Measurements from ENCODE around the gene MCU. TPM values are rescaled to one million over a fixed set of nuclear protein-coding genes. Genes with fewer than 3 reads are reported as not detected.
A peak's percentile ranks its signal among the peaks of the same experiment; 100 is the strongest.
"Not testable (repeated sequence)": the region's sequence is repeated elsewhere in the genome, so short reads cannot be mapped to it uniquely, and the experiment has no call there.

Gene MCU, protein sequence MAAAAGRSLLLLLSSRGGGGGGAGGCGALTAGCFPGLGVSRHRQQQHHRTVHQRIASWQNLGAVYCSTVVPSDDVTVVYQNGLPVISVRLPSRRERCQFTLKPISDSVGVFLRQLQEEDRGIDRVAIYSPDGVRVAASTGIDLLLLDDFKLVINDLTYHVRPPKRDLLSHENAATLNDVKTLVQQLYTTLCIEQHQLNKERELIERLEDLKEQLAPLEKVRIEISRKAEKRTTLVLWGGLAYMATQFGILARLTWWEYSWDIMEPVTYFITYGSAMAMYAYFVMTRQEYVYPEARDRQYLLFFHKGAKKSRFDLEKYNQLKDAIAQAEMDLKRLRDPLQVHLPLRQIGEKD
- 7.9 and 11.1 TPM in 2 replicates for total RNA-seq (2014; rRNA removed; shearing (Covaris generic))
- polyA plus RNA-seq (2015; cell fraction: cytosol; rRNA removed) = 8.1 and 13.4 TPM in 2 replicates
- polyA plus RNA-seq (2015; cell fraction: nucleus; rRNA removed) = 18.0 and 18.1 TPM in 2 replicates

DNA sequence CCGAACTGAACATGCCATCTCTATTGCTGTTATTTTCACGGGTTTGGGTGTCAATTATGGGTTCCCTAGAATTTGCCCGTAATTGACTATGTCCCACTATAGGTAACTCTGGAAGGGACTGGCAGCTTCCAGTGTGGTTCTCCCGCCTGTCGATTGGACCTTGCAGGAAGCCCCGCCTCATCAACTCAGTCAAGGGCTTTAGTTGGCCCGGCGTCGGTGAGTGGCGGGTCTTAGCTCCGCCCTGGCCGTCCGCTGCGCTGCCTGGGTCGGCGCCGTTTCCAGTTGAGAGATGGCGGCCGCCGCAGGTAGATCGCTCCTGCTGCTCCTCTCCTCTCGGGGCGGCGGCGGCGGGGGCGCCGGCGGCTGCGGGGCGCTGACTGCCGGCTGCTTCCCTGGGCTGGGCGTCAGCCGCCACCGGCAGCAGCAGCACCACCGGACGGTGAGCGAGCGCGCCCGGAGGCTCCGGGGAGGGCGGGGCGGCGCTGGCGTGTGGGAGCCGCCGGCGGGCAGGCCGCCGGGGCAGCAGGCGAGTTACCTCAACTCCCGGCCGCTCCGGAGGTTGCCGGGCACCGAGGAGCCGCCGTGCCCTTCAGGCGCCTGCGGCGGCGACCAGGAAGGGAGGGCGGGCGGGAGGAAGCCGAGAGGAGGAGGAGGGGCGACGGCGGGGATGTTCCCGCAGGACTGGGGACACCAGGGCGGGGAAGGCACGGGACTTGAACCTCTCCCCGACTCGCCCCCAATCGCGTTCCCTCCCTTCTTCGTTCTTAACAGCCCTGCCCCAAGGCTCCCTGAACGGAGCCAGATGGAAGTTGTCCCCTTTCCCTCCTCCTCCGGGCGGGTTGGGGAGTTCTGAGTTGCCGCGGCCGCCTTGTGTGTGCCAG lies at the start of gene MCU:
Gene MCU (plus strand): TSS at position 281 of the 881 bp plus-strand sequence. CDS start 9 bp downstream, at position 290.
- in situ Hi-C loops (cut with HindIII; ENCODE audit: low pct_unique_long_range_greater_than_20kb, low sequenced_read_pairs) = loop anchor here (25.0 kb wide), 1 partner anchor 205 kb away; no protein-coding TSS in a partner anchor
- DNase-seq (ENCODE audit: low read depth, low spot score) = peak; percentile 90

- in situ Hi-C loops (cut with HindIII; ENCODE audit: low pct_unique_long_range_greater_than_20kb, low sequenced_read_pairs) = no loop called here
- no peak for DNase-seq (ENCODE audit: low read depth, low spot score)
These were observed 49.6 kb upstream of the MCU start for GRCh38 chr10:72642318-72642717.

DNA sequence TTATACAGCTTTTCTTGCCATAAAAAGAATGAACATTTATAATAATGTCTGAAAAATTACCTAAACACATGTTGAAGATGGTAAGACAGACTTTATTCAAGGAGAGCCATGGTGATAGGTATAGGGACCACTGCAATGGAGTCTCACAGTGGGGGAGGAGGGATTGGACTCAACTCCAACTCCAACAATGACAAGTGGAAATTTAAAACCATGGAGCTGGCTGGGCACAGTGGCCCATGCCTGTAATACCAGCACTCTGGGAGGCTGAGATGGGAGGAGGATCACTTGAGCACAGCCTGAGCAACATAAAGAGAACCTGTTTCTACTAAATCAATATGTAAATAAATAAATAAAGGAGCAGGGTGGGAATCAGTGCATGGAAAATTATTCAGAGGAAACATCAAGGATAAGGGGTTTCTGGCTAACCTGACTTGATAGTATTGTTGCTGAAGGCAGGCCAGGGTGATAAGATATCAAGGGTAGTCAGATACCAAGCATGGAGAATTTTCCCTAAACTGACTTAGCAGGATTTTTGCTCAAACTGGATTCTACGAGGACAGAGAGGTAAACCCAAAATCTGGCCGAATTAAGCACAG lies 46.6 kb upstream of the MCU start:
- in situ Hi-C loops (cut with HindIII; ENCODE audit: low pct_unique_long_range_greater_than_20kb, low sequenced_read_pairs) = no loop called here
- DNase-seq (ENCODE audit: low read depth, low spot score) = no peak

DNA sequence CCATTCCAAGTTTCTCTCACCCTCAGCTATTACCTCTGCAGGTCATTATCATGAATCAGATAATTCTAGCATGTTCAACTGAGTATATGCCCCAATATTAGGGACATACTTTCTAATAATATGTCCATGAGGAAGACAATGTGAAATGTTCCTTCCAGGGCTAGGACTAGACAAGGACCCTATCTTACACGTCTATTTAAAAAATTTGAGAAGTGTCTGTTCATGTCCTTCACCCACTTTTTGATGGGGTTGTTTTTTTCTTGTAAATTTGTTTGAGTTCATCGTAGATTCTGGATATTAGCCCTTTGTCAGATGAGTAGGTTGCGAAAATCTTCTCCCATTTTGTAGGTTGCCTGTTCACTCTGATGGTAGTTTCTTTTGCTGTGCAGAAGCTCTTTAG lies 45.0 kb upstream of the MCU start:
- in situ Hi-C loops (cut with HindIII; ENCODE audit: low pct_unique_long_range_greater_than_20kb, low sequenced_read_pairs); DNase-seq (ENCODE audit: low read depth, low spot score): not testable (repeated sequence)

DNA sequence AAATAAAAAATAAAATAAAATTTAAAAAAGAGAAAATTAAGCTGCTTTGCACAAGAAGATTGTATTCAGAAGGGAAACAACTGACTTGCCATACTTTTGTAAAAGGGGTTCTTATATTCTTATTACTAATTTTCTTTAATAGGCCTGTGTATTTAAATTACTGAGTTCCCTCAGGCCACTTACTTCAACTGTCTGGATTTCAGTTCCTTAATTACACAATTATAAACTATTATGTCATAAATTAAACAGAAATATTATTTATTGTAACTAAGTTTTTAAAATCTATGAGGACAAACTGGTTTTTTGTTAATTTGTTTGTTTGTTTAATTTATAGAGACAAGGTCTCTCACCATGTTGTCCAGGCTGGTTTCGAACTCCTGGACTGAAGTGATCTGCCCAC lies 43.6 kb upstream of the MCU start:
- in situ Hi-C loops (cut with HindIII; ENCODE audit: low pct_unique_long_range_greater_than_20kb, low sequenced_read_pairs) = no loop called here
- DNase-seq (ENCODE audit: low read depth, low spot score) = no peak

DNA sequence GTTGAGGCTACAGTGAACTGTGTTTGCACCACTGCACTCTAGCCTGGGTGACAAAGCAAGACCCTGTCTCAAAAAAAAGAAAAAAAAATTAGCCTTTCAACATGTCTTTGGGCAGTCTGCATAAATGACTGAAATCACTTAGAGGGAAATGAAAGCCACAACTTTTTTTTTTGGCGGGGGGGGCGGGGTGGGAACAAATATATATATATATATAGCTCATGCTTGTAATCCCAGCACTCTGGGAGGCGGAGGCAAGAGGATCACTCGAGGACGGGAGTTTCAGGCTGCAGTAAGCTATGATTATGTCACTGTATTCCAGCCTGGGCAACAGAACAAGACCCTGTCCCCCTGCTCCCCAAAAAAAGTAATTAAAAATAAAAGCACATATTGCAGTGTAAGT lies 42.7 kb upstream of the MCU start:
- no peak for DNase-seq (ENCODE audit: low read depth, low spot score)
- in situ Hi-C loops (cut with HindIII; ENCODE audit: low pct_unique_long_range_greater_than_20kb, low sequenced_read_pairs) = no loop called here

DNA sequence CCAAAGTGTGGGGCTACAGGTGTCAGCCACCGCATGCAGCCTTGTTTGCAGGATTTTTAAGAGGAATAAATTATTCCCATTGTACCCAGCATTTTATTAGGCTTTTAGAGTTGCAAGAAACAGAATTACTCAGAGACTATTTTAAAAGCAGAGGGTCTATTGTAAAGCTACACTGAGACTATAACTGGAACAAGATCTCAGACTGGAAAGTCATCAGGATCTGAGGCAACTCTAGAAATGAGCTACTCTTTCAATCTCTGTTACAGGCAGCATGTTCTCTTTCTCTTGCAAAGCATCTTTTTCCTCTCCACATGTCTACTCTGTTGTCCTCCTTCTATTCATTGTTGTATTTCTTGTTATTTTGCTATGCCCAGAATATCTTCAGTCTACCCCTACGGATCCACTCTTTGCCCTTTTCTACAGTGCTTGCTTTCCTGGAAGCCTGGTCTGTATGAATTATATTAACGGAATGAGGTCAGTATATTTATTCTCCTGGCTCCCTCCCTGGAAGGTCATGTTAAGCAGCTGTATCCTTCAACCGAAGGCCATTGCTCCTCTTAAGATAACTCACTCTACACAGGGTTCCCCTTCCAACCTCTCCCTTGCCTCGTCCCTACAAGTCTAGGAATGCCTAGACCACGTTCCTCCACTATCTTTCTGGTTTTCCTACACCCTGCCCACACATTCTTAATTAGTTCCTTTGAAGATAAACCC lies 38.4 kb upstream of the MCU start:
- in situ Hi-C loops (cut with HindIII; ENCODE audit: low pct_unique_long_range_greater_than_20kb, low sequenced_read_pairs) = no loop called here
- DNase-seq (ENCODE audit: low read depth, low spot score) = no peak

GRCh38 chr10:72654720-72655119 lies 37.2 kb upstream of the MCU start:
- no peak for DNase-seq (ENCODE audit: low read depth, low spot score)
- in situ Hi-C loops (cut with HindIII; ENCODE audit: low pct_unique_long_range_greater_than_20kb, low sequenced_read_pairs) = no loop called here

GRCh38 chr10:72658696-72659400 lies 33.1 kb upstream of the MCU start:
- in situ Hi-C loops (cut with HindIII; ENCODE audit: low pct_unique_long_range_greater_than_20kb, low sequenced_read_pairs) = no loop called here
- no peak for DNase-seq (ENCODE audit: low read depth, low spot score)

DNA sequence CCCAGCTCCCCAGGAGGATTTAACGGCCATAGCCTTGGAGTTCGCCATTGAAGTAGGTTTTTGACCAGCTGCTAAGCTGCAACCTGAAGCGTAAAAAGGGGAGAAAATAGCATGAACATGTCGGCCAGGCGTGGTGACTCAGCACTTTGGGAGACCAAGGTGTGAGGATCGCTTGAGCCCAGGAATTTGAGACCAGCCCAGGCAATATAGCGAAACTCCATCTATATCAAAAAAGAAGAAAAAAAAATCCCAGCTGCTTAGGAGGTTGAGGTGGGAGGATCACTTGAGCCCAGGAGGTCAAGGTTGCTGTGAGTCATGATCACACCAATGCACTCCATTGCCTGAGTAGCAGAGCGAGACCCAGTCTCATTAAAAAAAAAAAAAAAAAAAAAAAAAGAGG lies 32.2 kb upstream of the MCU start:
- in situ Hi-C loops (cut with HindIII; ENCODE audit: low pct_unique_long_range_greater_than_20kb, low sequenced_read_pairs) = no loop called here
- no peak for DNase-seq (ENCODE audit: low read depth, low spot score)

- in situ Hi-C loops (cut with HindIII; ENCODE audit: low pct_unique_long_range_greater_than_20kb, low sequenced_read_pairs) = no loop called here
- DNase-seq (ENCODE audit: low read depth, low spot score) = no peak
These were observed 31.7 kb upstream of the MCU start for GRCh38 chr10:72660220-72660619.

DNA sequence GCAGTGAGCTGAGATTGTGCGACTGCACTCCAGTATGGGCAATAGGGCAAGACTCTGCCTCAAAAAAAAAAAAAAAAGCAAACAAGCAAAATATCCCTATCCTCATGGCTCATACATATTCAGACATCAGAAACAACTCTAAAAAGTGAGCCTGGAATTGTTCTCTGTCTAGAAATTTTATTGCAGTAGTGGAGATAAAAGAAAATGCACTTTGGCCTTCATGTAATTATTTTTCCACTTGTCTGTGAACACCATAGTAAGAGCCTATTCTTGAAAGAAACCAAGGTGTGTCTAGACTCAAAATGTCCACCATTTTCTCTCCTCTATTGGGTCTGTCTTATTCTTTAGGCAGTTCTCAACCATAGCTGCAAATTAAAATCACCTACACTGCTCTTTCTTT lies 30.5 kb upstream of the MCU start:
- in situ Hi-C loops (cut with HindIII; ENCODE audit: low pct_unique_long_range_greater_than_20kb, low sequenced_read_pairs) = no loop called here
- DNase-seq (ENCODE audit: low read depth, low spot score) = no peak

- DNase-seq (ENCODE audit: low read depth, low spot score) = no peak
- in situ Hi-C loops (cut with HindIII; ENCODE audit: low pct_unique_long_range_greater_than_20kb, low sequenced_read_pairs) = no loop called here
These were observed 28.0 kb upstream of the MCU start for GRCh38 chr10:72663971-72664370.

DNA sequence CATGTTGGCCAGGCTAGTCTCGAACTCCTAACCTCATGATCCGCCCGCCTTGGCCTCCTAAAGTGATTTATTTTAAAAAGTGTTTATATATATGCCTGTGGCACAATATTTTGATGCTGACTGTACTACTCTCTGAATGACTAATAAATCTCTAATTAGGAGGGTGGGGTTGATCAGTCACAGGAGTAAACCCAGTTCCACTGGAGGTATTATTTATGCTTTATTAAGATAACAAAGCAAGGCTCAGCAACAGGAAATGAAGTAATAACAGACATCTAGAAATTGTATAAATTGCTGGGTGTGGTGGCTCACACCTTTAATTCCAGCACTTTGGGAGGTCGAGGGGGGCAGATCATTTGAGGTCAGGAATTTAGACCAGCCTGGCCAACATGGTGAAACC lies 26.0 kb upstream of the MCU start:
- no peak for DNase-seq (ENCODE audit: low read depth, low spot score)
- in situ Hi-C loops (cut with HindIII; ENCODE audit: low pct_unique_long_range_greater_than_20kb, low sequenced_read_pairs) = no loop called here

GRCh38 chr10:72667207-72667864 lies 24.6 kb upstream of the MCU start:
- no peak for DNase-seq (ENCODE audit: low read depth, low spot score)
- in situ Hi-C loops (cut with HindIII; ENCODE audit: low pct_unique_long_range_greater_than_20kb, low sequenced_read_pairs) = no loop called here

DNA sequence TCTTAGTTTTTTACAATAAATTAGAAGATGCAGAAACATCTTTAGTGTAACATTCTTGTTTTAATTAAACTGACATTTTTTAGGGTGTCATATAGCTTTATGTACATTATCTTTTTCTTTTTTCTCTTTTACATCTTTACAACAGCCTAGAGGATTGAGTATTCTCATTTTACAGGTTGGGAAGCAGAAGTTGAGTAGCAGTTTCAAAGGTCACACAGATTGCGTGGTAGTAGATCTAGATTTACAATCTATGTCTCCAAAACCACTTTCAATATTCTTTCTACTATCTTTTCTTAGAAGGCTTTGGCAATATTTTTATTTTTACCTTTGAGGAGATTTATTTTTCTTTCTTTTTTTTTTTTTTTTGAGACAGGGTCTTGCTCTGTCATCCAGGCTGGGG lies 18.7 kb upstream of the MCU start:
- no peak for DNase-seq (ENCODE audit: low read depth, low spot score)
- in situ Hi-C loops (cut with HindIII; ENCODE audit: low pct_unique_long_range_greater_than_20kb, low sequenced_read_pairs) = no loop called here

GRCh38 chr10:72674174-72674573 lies 17.8 kb upstream of the MCU start:
- DNase-seq (ENCODE audit: low read depth, low spot score); in situ Hi-C loops (cut with HindIII; ENCODE audit: low pct_unique_long_range_greater_than_20kb, low sequenced_read_pairs): not testable (repeated sequence)
